Stomach (tissue), 4 donors: ENCODE data around the gene CENPX.

Source experiments
- CTCF ChIP-seq, 7 experiments: fragments of 450-650 bp in 4 of 7; fragments of 200-600 bp in 3 of 7; sonication (generic) in 3 of 7; IDR thresholded peaks; one replicate each; pipeline ENCODE4 v1.5.1; 2016 to 2019; ENCODE audit warnings: antibody characterized with exemption in 7 of 7, control low read depth in 2 of 7, mild to moderate bottlenecking in 1 of 7
- POLR2AphosphoS5 ChIP-seq, 3 donors: sonication (generic); formaldehyde crosslinking; IDR thresholded peaks; one replicate each; pipeline ENCODE4 v1.6.1; 2016; ENCODE audit warnings: antibody characterized with exemption in 3 of 3

GRCh38 chr17:82024859-82025258, 2.2 kb upstream of the CENPX start:
- TF ChIP-seq CTCF (IDR thresholded peaks at IDR 0.05) (no peak), POLR2AphosphoS5 (IDR thresholded peaks at IDR 0.05) (no peak)
